Measurements from ENCODE around the gene DERL3. TPM values are rescaled to one million over a fixed set of nuclear protein-coding genes. Genes with fewer than 3 reads are reported as not detected.

Gene DERL3
- total and polyA plus RNA-seq, 2 of the 13 experiments (the other 11 are each of a cell fraction or from before 2014, with no cell fraction given), result not detected

DNA sequence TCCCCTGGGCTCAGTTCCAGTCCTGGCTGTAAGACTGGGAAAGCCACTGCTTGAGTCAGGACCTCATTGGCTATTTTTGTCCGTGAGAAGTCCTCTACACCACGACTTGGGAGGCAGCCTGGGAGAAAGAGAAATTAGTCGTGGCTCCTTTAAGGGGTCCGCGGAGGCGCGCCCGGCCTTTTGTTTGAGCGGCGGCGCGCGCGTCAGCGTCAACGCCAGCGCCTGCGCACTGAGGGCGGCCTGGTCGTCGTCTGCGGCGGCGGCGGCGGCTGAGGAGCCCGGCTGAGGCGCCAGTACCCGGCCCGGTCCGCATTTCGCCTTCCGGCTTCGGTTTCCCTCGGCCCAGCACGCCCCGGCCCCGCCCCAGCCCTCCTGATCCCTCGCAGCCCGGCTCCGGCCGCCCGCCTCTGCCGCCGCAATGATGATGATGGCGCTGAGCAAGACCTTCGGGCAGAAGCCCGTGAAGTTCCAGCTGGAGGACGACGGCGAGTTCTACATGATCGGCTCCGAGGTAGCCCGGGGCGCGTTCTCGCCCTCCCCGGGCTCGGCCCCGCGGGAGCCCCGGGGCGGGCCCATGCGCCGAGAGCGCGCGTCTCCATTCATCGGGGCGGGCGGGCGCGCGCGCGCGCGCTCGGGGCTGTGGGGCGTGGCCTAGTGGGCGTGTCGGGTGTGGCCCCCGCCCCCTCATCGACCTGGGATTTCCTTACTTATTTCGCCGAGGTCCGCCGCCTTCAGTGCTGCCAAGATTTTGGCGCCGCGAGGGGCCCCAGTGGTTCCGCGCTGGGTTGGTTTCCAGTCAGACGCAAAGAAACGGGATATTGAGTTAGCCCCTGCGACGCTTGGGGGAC lies 51.8 kb downstream of the DERL3 start, which contains the start of gene SMARCB1 (continued):
- TF ChIP-seq, protein P1, sequence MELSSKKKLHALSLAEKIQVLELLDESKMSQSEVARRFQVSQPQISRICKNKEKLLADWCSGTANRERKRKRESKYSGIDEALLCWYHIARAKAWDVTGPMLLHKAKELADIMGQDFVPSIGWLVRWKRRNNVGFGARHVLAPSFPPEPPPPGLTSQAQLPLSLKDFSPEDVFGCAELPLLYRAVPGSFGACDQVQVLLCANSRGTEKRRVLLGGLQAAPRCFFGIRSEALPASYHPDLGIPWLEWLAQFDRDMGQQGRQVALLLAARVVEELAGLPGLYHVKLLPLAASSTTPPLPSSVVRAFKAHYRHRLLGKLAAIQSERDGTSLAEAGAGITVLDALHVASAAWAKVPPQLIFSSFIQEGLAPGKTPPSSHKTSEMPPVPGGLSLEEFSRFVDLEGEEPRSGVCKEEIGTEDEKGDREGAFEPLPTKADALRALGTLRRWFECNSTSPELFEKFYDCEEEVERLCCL (CRISPR knock-in tag; IDR thresholded peaks at IDR 0.05; ENCODE audit: borderline replicate concordance), result no peak
- TF ChIP-seq ZNF138 (CRISPR knock-in tag; IDR thresholded peaks at IDR 0.05; ENCODE audit: low read depth) (peak; percentile 38; the same call in 1 of the 2 replicates), NR1H2 (CRISPR knock-in tag; IDR thresholded peaks at IDR 0.05; ENCODE audit: borderline replicate concordance, low read depth) (no peak), ADNP (CRISPR knock-in tag; IDR thresholded peaks at IDR 0.05) (no peak), XRCC5 (optimal IDR thresholded peaks at IDR 0.05; ENCODE audit: low read length) (no peak), ZNF296 (CRISPR knock-in tag; conservative IDR thresholded peaks at IDR 0.05) (no peak), HNRNPL (IDR thresholded peaks at IDR 0.05; ENCODE audit: low read depth, low read length) (no peak), TOE1 (CRISPR knock-in tag; IDR thresholded peaks at IDR 0.05) (no peak), SPEN (CRISPR knock-in tag; IDR thresholded peaks at IDR 0.05; ENCODE audit: low read depth) (peak; percentile 28)
- TF ChIP-seq, protein P2, sequence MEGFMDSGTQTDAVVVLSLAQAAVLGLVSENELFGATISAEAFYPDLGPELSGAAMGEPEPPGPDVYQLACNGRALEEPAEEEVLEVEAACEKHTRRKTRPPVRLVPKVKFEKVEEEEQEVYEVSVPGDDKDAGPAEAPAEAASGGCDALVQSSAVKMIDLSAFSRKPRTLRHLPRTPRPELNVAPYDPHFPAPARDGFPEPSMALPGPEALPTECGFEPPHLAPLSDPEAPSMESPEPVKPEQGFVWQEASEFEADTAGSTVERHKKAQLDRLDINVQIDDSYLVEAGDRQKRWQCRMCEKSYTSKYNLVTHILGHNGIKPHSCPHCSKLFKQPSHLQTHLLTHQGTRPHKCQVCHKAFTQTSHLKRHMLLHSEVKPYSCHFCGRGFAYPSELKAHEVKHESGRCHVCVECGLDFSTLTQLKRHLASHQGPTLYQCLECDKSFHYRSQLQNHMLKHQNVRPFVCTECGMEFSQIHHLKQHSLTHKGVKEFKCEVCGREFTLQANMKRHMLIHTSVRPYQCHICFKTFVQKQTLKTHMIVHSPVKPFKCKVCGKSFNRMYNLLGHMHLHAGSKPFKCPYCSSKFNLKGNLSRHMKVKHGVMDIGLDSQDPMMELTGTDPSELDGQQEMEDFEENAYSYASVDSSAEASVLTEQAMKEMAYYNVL (CRISPR knock-in tag; IDR thresholded peaks at IDR 0.05; ENCODE audit: borderline replicate concordance), result no peak
- TF ChIP-seq, protein P3, sequence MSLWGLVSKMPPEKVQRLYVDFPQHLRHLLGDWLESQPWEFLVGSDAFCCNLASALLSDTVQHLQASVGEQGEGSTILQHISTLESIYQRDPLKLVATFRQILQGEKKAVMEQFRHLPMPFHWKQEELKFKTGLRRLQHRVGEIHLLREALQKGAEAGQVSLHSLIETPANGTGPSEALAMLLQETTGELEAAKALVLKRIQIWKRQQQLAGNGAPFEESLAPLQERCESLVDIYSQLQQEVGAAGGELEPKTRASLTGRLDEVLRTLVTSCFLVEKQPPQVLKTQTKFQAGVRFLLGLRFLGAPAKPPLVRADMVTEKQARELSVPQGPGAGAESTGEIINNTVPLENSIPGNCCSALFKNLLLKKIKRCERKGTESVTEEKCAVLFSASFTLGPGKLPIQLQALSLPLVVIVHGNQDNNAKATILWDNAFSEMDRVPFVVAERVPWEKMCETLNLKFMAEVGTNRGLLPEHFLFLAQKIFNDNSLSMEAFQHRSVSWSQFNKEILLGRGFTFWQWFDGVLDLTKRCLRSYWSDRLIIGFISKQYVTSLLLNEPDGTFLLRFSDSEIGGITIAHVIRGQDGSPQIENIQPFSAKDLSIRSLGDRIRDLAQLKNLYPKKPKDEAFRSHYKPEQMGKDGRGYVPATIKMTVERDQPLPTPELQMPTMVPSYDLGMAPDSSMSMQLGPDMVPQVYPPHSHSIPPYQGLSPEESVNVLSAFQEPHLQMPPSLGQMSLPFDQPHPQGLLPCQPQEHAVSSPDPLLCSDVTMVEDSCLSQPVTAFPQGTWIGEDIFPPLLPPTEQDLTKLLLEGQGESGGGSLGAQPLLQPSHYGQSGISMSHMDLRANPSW (CRISPR knock-in tag; IDR thresholded peaks at IDR 0.05; ENCODE audit: borderline replicate concordance), result no peak
- TF ChIP-seq, protein P4, sequence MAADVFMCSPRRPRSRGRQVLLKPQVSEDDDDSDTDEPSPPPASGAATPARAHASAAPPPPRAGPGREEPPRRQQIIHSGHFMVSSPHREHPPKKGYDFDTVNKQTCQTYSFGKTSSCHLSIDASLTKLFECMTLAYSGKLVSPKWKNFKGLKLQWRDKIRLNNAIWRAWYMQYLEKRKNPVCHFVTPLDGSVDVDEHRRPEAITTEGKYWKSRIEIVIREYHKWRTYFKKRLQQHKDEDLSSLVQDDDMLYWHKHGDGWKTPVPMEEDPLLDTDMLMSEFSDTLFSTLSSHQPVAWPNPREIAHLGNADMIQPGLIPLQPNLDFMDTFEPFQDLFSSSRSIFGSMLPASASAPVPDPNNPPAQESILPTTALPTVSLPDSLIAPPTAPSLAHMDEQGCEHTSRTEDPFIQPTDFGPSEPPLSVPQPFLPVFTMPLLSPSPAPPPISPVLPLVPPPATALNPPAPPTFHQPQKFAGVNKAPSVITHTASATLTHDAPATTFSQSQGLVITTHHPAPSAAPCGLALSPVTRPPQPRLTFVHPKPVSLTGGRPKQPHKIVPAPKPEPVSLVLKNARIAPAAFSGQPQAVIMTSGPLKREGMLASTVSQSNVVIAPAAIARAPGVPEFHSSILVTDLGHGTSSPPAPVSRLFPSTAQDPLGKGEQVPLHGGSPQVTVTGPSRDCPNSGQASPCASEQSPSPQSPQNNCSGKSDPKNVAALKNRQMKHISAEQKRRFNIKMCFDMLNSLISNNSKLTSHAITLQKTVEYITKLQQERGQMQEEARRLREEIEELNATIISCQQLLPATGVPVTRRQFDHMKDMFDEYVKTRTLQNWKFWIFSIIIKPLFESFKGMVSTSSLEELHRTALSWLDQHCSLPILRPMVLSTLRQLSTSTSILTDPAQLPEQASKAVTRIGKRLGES (CRISPR knock-in tag; IDR thresholded peaks at IDR 0.05; ENCODE audit: borderline replicate concordance), result 0 out of 2 replicates have a peak, but pooled peaks have one; percentile 59
- TF ChIP-seq, protein P5, sequence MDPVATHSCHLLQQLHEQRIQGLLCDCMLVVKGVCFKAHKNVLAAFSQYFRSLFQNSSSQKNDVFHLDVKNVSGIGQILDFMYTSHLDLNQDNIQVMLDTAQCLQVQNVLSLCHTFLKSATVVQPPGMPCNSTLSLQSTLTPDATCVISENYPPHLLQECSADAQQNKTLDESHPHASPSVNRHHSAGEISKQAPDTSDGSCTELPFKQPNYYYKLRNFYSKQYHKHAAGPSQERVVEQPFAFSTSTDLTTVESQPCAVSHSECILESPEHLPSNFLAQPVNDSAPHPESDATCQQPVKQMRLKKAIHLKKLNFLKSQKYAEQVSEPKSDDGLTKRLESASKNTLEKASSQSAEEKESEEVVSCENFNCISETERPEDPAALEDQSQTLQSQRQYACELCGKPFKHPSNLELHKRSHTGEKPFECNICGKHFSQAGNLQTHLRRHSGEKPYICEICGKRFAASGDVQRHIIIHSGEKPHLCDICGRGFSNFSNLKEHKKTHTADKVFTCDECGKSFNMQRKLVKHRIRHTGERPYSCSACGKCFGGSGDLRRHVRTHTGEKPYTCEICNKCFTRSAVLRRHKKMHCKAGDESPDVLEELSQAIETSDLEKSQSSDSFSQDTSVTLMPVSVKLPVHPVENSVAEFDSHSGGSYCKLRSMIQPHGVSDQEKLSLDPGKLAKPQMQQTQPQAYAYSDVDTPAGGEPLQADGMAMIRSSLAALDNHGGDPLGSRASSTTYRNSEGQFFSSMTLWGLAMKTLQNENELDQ (CRISPR knock-in tag; IDR thresholded peaks at IDR 0.05; ENCODE audit: borderline replicate concordance), result no peak
- TF ChIP-seq, protein P6, sequence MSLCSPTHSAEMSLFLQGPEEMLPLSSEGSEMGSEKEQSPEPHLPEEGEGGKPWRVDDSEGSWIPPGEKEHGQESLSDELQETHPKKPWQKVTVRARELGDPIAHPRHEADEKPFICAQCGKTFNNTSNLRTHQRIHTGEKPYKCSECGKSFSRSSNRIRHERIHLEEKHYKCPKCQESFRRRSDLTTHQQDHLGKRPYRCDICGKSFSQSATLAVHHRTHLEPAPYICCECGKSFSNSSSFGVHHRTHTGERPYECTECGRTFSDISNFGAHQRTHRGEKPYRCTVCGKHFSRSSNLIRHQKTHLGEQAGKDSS (CRISPR knock-in tag; IDR thresholded peaks at IDR 0.05; ENCODE audit: borderline replicate concordance, low read depth), result no peak; the same call in 1 of the 2 replicates
